CD14-positive monocyte (primary cell): Measurements from ENCODE around the gene RTP5. TPM values are rescaled to one million over a fixed set of nuclear protein-coding genes. Genes with fewer than 3 reads are reported as not detected.

Experiments used
- DNase-seq, 3 donors: peaks; one replicate each; pipeline ENCODE4 v3.0.0-alpha.2; 2011 to 2022
- H2AFZ ChIP-seq: 2 replicates; pipeline ENCODE4 v1.6.0; 2012; ENCODE audit warnings: mild to moderate bottlenecking, low read depth, low read length, inconsistent platforms; ENCODE audit not compliant: insufficient read depth, poor library complexity, severe bottlenecking
- H3K27ac ChIP-seq, 2 donors: 1 replicate in 1 of 2; 2 replicates in 1 of 2; pipeline ENCODE4 v1.5.1; 2012 to 2013; ENCODE audit warnings: low read length in 2 of 2, control low read depth in 1 of 2, inconsistent platforms in 1 of 2, low read depth in 1 of 2, mild to moderate bottlenecking in 1 of 2
- H3K27me3 ChIP-seq, 2 donors: one replicate each; pipeline versions ENCODE4 v1.6.0 to v1.6.1; 2011 to 2013; ENCODE audit warnings: low read length in 2 of 2; ENCODE audit not compliant: control insufficient read depth in 2 of 2, insufficient read depth in 2 of 2
- H3K36me3 ChIP-seq, 2 donors: replicated peaks in 1 of 2; 1 replicate in 1 of 2; 2 replicates in 1 of 2; pipeline versions ENCODE4 v1.5.1 to v1.6.1; 2012 to 2013; ENCODE audit warnings: low read length in 2 of 2, control low read depth in 1 of 2, inconsistent platforms in 1 of 2, mild to moderate bottlenecking in 1 of 2; ENCODE audit not compliant: insufficient read depth in 2 of 2, control insufficient read depth in 1 of 2
- H3K4me1 ChIP-seq, 2 donors: 1 replicate in 1 of 2; 2 replicates in 1 of 2; pipeline versions ENCODE4 v1.5.1 to v1.6.1; 2012 to 2013; ENCODE audit warnings: low read length in 2 of 2, control low read depth in 1 of 2, inconsistent platforms in 1 of 2, mild to moderate bottlenecking in 1 of 2, moderate library complexity in 1 of 2; ENCODE audit not compliant: insufficient read depth in 2 of 2, control insufficient read depth in 1 of 2
- H3K4me2 ChIP-seq: replicated peaks from 2 replicates; pipeline ENCODE3; 2012; ENCODE audit warnings: low read length, moderate library complexity, mild to moderate bottlenecking; ENCODE audit not compliant: poor library complexity, severe bottlenecking; ENCODE audit errors: extremely low read depth
- H3K4me3 ChIP-seq, 3 experiments: fragments of 200-600 bp in 1 of 3; sonication (generic) in 1 of 3; replicated peaks in 1 of 3; 1 replicate in 2 of 3; 2 replicates in 1 of 3; pipeline ENCODE4 v1.5.1; 2011 to 2013; ENCODE audit warnings: low read length in 3 of 3, mild to moderate bottlenecking in 3 of 3, control low read depth in 2 of 3, low read depth in 2 of 3, inconsistent platforms in 1 of 3, moderate library complexity in 1 of 3
- H3K79me2 ChIP-seq: 2 replicates; pipeline ENCODE4 v1.6.0; 2012; ENCODE audit warnings: mild to moderate bottlenecking, control low read depth, inconsistent platforms, low read length, moderate library complexity; ENCODE audit not compliant: insufficient read depth
- H3K9ac ChIP-seq: 2 replicates; pipeline ENCODE4 v1.6.0; 2017; ENCODE audit warnings: low read length, mild to moderate bottlenecking; ENCODE audit not compliant: insufficient read depth, poor library complexity, severe bottlenecking
- H3K9me3 ChIP-seq, 2 donors: replicated peaks in 1 of 2; 1 replicate in 1 of 2; 2 replicates in 1 of 2; pipeline versions ENCODE4 v1.5.1 to v1.6.1; 2012 to 2013; ENCODE audit warnings: low read length in 2 of 2, control low read depth in 1 of 2; ENCODE audit not compliant: control insufficient read depth in 1 of 2, insufficient read depth in 1 of 2
- H4K20me1 ChIP-seq: 2 replicates; pipeline ENCODE4 v1.6.0; 2012; ENCODE audit warnings: mild to moderate bottlenecking, low read length, control low read depth, moderate library complexity; ENCODE audit not compliant: insufficient read depth
- H3K27ac Mint-ChIP-seq, 7 donors: one replicate each; pipeline ENCODE4 v1.8.0; 2020; ENCODE audit warnings: mild to moderate bottlenecking in 7 of 7, mixed read lengths in 7 of 7, moderate library complexity in 6 of 7, inconsistent platforms in 2 of 7
- H3K27me3 Mint-ChIP-seq, 3 donors: one replicate each; pipeline ENCODE4 v1.8.0; 2021 to 2022; ENCODE audit warnings: low read depth in 3 of 3, mild to moderate bottlenecking in 3 of 3, mixed read lengths in 3 of 3, moderate library complexity in 3 of 3, inconsistent platforms in 1 of 3
- H3K36me3 Mint-ChIP-seq, 2 donors: one replicate each; pipeline ENCODE4 v1.8.0; 2020; ENCODE audit warnings: mixed read lengths in 2 of 2, inconsistent platforms in 1 of 2, mild to moderate bottlenecking in 1 of 2
- H3K4me1 Mint-ChIP-seq: one replicate; pipeline ENCODE4 v1.8.0; 2020; ENCODE audit warnings: mild to moderate bottlenecking, mixed read lengths
- H3K4me3 Mint-ChIP-seq, 2 donors: one replicate each; pipeline ENCODE4 v1.8.0; 2020; ENCODE audit warnings: mild to moderate bottlenecking in 2 of 2, mixed read lengths in 2 of 2, moderate library complexity in 1 of 2
- H3K9me3 Mint-ChIP-seq, 7 donors: one replicate each; pipeline ENCODE4 v1.8.0; 2020 to 2022; ENCODE audit warnings: mixed read lengths in 7 of 7, mild to moderate bottlenecking in 6 of 7, moderate library complexity in 6 of 7, inconsistent platforms in 2 of 7
- WGBS: methylation state at CpG from one replicate; pipeline ENCODE4 v1.1.5; 2013; ENCODE audit warnings: missing lambda C conversion rate; ENCODE audit not compliant: insufficient coverage; 5-methylcytosine and 5-hydroxymethylcytosine counted together
- intact Hi-C, 2 donors: fragments of 100-400 bp; cut with micrococcal nuclease; formaldehyde crosslinking; loops; one replicate each; pipeline versions ENCODE4 v1.15.0 to v1.15.1; 2023
- polyA plus RNA-seq, 3 donors: library from polyadenylated mRNA; depleted of rRNA in 1 of 3; unstranded in 2 of 3; stranded (reverse) in 1 of 3; fragments of 300-500 nt in 2 of 3; fragments of >200 nt in 1 of 3; fragmentation: Illumina TruSeq in 2 of 3; gene quantifications; 1 replicate in 2 of 3; 2 replicates in 1 of 3; pipeline ENCODE4 v1.2.3, GENCODE V29; 2012 to 2021
- TF ChIP-seq, protein P1 (sequence below): fragments of 200-600 bp; IDR thresholded peaks from one replicate; pipeline ENCODE4 v1.8.0; 2022; ENCODE audit warnings: antibody characterized with exemption, mild to moderate bottlenecking

Gene RTP5
- polyA plus RNA-seq, 3 donors: 0.03 TPM; not detected in 2

DNA sequence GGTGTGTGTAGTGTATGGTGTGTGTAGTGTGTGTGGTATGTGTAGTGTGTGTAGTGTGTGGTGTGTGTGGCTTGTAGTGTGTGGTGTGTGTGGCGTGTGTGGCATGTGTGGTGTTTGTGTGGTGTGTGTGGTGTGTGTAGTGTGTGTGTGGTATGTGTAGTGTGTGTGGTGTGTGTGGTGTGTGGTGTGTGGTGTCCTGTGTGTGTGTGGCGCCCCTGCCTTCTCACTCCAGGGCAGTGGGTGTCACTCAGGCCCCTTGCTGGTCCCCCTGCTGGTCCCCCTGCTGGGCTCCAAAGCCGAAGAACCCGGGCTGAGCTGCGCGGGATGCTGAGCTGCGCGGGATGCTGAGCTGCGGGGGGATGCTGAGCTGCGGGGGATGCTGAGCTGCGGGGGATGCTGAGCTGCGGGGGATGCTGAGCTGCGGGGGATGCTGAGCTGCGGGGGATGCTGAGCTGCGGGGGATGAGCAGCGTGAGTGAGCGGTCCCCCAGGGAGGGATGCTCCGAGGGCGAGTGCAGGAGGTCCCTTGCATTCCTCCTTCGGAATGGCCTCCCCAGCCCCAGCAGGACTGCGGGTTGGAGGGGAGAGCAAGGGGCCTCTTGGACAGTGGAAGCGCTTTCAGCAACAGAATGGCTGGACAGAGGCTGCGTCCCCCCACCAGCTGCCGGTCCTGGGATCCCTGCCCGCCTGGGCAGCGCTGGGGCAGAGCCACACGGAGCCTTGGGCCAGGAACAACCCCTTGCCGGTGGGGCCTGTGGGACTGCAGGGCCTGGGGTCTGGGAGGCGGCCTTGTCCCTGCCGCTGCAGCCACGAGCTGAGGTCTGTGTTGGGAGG is 3.4 kb upstream of the RTP5 start:
- peaks cover 0 to 2% of the 10 kb centered on the region in 2 donors for H3K36me3 Mint-ChIP-seq
- no peak for DNase-seq
- Histone ChIP-seq H3K27ac (no peak overlapping the region), H3K36me3 (no peaks in the 10 kb centered on the region), H2AFZ (no peak overlapping the region), H3K9me3 (peaks cover 0 to 11% of the 10 kb centered on the region in 2 donors), H3K79me2 (no peaks in the 10 kb centered on the region), H3K27me3 (peaks cover 0 to 46% of the 10 kb centered on the region in 2 donors), H3K4me1 (no peaks in the 10 kb centered on the region), H3K4me3 (no peak overlapping the region), H3K4me2 (no peak overlapping the region), H4K20me1 (no peaks in the 10 kb centered on the region), H3K9ac (no peak overlapping the region)
- peaks cover 39 to 68% (median 47%) of the 10 kb centered on the region in 3 donors for H3K27me3 Mint-ChIP-seq
- intact Hi-C loops: no loop called here
- peaks cover 2 to 18% (median 8%) of the 10 kb centered on the region in 7 donors for H3K9me3 Mint-ChIP-seq
- H3K4me1 Mint-ChIP-seq: peaks cover 5% of the 10 kb centered on the region
- peak overlapping the region in 1 of 2 donors; percentile 72 for H3K4me3 Mint-ChIP-seq
- 27% methylated on average over 24 of the region's 31 CpGs for WGBS
- TF ChIP-seq, protein P1, sequence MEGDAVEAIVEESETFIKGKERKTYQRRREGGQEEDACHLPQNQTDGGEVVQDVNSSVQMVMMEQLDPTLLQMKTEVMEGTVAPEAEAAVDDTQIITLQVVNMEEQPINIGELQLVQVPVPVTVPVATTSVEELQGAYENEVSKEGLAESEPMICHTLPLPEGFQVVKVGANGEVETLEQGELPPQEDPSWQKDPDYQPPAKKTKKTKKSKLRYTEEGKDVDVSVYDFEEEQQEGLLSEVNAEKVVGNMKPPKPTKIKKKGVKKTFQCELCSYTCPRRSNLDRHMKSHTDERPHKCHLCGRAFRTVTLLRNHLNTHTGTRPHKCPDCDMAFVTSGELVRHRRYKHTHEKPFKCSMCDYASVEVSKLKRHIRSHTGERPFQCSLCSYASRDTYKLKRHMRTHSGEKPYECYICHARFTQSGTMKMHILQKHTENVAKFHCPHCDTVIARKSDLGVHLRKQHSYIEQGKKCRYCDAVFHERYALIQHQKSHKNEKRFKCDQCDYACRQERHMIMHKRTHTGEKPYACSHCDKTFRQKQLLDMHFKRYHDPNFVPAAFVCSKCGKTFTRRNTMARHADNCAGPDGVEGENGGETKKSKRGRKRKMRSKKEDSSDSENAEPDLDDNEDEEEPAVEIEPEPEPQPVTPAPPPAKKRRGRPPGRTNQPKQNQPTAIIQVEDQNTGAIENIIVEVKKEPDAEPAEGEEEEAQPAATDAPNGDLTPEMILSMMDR: no peak
- H3K27ac Mint-ChIP-seq: peak overlapping the region in 1 of 7 donors; percentile 58

- peaks cover 0 to 11% of the 10 kb centered on the region in 2 donors for H3K9me3 ChIP-seq
- WGBS: 55% methylated on average over 30 of the region's 33 CpGs
- H3K27me3 ChIP-seq: peaks cover 0 to 46% of the 10 kb centered on the region in 2 donors
- no peak overlapping the region for H3K9ac ChIP-seq
- peaks cover 38 to 61% (median 45%) of the 10 kb centered on the region in 3 donors for H3K27me3 Mint-ChIP-seq
- TF ChIP-seq, protein P1: no peak
- peak overlapping the region in 1 of 2 donors; percentile 69 for H3K4me3 Mint-ChIP-seq
- no peak for DNase-seq
- H3K4me1 Mint-ChIP-seq: peaks cover 5% of the 10 kb centered on the region
- H4K20me1 ChIP-seq: no peaks in the 10 kb centered on the region
- H3K27ac ChIP-seq: no peak overlapping the region
- no peak overlapping the region for H3K4me2 ChIP-seq
- no peaks in the 10 kb centered on the region for H3K79me2 ChIP-seq
- H3K9me3 Mint-ChIP-seq: peaks cover 2 to 16% (median 8%) of the 10 kb centered on the region in 7 donors
- no peaks in the 10 kb centered on the region for H3K4me1 ChIP-seq
- H3K36me3 Mint-ChIP-seq: peaks cover 0 to 2% of the 10 kb centered on the region in 2 donors
- H3K36me3 ChIP-seq: no peaks in the 10 kb centered on the region
- H2AFZ ChIP-seq: no peak overlapping the region
- no peak overlapping the region for H3K4me3 ChIP-seq
- intact Hi-C loops: no loop called here
- no peak overlapping the region for H3K27ac Mint-ChIP-seq
Observed at GRCh38 chr2:241866790-241867645, 2.5 kb upstream of the RTP5 start.
